Jurkat, Clone E6-1 (cell line): ENCODE measurements around the gene HIVEP3.
A peak's percentile ranks its signal among the peaks of the same experiment; 100 is the strongest.

ENCODE experiments used
- DNase-seq: peaks from one replicate; pipeline ENCODE4 v3.0.0-alpha.2; 2011; ENCODE audit warnings: low read depth, low spot score
- H3K4me3 ChIP-seq: 2 replicates; pipeline ENCODE4 v1.5.1; 2011; ENCODE audit warnings: mild to moderate bottlenecking, low read length, control low read depth, moderate library complexity

Gene HIVEP3

DNA sequence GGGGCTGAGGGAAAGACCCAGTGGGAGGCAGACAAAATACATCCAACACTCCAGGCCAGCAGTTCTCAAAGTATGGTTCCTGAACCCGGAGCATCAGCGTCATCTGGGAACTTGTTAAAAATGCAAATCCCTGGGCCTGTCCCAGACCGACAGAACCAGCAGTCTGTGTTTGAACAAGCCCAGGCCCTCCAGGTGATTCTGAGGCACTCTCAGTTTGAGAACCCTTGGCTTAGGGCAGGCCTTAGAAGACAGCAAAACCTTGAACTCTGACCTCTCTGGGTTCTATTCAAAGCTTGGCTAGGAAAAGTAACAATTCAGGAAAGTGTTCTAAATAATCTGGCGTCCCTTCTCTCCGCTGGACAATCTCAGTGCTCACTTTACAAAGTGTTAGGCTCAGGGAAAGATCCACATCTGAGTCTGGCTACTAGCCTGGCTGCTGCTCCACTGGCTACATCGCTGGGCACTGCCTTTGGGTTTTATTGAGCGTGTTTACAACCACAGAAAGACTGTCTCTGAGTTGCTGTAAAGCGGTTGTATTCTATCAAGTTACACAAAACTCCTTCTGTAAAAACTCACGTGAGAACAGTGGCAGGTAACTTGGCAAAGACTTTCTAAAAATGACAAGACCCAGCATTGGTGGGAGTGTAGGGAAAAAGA is 166.1 kb downstream of the HIVEP3 start:
- no peak overlapping the region for H3K4me3 ChIP-seq
- DNase-seq, result no peak

DNA sequence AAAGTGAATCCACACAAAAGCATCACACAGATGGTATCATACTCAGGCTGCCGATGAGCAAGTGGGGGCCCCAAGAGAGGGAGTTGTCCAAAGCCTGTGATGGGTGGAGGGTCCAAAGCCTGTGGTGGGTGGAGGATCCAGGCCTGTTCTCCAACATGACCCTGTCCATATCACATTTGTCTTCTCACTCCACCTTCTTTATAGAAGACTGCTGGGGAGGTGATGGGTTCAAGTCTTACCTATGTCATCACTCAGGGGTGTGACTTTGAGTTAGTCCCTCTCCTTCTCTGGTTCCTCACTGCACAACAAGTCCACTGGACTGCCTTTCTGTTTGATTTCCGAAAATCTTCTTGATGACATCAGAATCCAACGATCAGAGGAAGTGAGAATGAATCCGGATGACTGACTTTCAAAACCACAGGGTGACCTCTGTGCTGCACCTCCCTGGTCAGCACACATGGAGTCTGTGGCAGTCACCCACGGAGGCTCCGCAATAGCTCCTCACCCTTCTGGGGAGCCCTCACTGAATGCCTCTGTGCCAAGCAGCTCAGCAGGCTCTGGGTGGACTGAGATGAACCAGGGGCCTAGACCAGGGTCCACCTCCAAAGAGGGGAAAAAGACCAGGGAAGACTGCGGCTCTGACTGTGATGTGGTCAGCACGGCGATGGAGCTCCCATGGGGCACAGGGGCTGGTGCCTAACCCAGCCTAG is 166.8 kb downstream of the HIVEP3 start:
- no peak overlapping the region; the same call in 1 of the 2 replicates for H3K4me3 ChIP-seq
- no peak for DNase-seq

DNA sequence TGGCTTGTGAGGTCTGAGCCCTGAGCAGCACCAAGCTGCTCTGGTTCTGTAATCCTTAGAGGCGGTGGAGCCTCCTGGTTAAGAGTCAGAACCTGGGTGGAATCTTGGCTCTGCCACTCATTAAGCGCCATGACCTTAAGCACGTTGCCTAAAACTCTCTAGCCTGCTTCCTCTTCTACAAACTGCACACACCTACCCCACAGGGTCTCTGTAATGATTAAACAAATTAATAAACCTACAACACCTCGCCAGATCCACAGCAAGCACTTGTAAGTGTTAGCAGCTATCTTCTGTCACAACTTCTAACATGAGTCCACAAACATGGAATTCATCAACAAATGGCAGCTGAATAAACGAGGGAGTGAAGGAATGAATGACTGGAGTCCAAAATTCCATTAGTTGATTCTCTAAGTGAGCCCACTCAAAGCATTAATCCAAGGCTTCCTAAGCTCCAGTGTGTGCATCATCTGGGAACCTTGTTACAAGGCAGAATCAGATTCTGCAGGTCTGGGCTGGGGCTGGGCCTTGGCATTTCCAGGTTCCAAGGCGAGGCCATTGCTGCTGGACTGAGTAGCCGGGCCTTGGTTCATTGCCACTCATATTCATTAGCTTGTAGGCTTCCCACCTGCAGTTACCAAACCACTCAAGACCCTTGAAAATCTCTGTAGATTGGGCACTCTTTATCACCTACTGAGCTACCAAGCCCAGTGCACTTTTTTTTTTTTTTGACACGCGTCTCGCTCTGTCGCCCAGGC is 168.6 kb downstream of the HIVEP3 start:
- H3K4me3 ChIP-seq, result no peak overlapping the region
- DNase-seq, result no peak

DNA sequence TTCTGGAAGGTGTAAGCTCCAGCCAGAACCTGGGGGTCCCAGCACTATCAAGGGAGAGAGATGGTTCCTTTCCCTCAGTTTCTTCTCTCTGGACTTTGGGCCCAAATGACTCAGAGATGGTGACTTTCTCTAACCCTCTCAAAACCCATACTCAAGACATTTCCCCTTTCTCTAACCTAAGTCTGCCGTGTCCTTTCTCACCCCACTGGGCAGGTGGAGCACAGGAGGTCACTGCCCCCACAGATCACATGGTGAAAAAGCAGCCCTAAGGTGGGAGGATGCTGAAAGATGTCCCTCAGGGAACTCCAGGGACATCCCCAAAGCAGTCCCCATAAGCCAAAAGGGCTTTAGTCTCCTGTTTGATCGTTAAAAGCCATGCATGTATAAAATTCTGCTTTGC is 173.7 kb downstream of the HIVEP3 start:
- DNase-seq, result no peak
- H3K4me3 ChIP-seq, result no peak overlapping the region

DNA sequence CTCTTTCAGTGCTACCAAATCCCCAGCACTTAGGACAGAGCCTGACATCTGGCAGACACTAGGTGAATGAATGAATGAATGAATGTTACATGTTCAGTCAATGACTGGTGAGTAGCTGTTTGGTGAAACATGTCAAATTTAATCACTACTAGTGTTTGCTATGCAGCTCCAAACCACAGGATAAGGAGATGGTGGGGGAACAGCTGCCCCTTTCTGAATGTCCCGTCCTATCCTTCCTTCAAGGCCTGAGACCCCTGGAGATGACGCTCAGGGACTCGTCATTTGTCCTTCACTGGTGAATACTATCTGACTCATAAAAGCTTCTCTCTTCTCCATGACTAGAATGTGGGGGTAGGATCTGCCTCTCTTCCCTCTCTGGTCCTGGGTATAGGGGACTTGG is 175.4 kb downstream of the HIVEP3 start:
- no peak overlapping the region for H3K4me3 ChIP-seq
- no peak for DNase-seq

DNA sequence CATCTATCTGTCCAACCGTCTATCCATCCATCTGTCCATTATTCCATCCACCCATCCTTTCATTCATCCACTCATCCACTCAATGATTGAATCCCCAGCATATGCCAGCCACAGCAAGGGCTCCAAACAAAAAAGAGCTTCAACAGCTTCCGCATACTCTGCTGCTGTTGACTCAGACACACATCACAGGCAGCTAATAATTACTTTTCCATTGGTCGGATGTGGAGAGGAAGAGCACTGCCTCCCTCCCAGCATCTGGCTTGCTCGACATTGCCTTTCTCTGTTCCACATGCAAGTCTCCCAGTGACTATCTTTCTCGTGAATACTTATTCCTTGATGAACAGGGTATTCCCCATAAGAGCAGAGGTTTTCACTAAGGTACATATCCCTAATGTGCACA is 176.5 kb downstream of the HIVEP3 start:
- DNase-seq, result no peak
- no peak overlapping the region for H3K4me3 ChIP-seq

DNA sequence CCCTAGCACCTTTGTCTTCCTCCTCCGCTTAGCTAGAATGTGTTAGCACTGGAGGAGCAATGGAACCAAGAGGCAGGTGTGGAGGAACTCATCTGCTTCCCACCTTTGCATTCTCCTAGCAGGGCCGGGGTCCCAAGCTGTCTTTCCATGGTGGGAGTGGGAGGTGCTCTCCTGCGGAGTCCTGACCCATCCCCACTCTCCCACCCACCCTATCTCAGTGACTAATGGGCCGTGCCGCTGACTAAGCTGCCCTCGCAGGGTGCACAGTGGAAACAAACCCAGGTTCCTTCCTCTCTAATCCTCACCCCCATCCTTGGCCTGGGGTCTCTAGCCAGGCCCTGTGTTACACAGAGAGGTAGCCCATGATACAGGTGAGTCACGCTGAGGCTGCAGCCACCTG is 177.5 kb downstream of the HIVEP3 start:
- no peak overlapping the region for H3K4me3 ChIP-seq
- DNase-seq, result no peak

DNA sequence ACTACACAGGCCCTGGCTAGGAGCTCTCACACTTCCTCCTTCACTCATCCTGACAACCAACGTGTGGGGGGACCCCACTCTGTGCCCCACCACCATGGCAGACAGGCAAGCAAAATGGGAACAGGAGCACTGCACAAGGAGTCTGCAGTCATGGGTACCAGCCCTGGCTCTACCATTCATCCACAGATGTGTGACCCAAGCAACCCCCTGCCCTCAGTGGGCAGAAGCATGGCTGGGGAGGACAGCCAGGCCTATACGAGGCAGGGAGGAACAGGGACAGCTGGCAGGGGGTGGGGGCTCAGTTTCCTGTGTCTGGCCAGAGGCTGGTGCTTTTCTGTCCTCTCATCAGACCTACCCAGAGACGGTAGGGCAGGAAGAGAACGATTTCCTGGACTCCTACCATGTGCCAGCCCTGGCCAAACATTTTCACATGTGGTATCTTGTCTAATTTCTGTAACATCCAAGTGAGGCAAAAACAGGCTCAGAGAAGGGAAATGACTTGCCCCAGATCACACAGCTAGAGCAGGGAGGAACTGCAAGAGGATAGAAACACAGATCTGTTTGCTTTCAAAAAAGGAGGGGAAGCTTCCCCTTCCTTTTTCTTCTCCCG is 178.0 kb downstream of the HIVEP3 start:
- no peak overlapping the region for H3K4me3 ChIP-seq
- DNase-seq, result peak; percentile 39

DNA sequence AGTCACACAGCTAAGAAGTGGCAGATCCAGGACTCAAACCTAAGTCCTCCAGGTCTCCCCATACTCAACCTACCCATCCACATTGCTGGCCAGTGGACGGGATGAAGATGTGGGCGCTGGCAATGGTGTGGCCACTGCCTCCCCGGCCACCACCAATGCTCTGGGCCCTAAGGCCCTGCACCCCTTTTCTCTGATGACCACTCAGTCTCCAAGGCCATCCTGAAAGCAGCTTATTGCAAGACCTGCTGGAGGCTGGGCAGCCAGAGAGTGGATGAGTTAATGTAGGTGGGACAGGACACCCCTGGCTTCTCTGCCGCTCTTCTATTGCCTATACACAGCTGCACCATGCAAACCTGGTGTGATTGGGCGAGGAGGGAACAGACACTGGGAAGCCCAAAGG is 178.7 kb downstream of the HIVEP3 start:
- DNase-seq, result no peak
- H3K4me3 ChIP-seq, result no peak overlapping the region

DNA sequence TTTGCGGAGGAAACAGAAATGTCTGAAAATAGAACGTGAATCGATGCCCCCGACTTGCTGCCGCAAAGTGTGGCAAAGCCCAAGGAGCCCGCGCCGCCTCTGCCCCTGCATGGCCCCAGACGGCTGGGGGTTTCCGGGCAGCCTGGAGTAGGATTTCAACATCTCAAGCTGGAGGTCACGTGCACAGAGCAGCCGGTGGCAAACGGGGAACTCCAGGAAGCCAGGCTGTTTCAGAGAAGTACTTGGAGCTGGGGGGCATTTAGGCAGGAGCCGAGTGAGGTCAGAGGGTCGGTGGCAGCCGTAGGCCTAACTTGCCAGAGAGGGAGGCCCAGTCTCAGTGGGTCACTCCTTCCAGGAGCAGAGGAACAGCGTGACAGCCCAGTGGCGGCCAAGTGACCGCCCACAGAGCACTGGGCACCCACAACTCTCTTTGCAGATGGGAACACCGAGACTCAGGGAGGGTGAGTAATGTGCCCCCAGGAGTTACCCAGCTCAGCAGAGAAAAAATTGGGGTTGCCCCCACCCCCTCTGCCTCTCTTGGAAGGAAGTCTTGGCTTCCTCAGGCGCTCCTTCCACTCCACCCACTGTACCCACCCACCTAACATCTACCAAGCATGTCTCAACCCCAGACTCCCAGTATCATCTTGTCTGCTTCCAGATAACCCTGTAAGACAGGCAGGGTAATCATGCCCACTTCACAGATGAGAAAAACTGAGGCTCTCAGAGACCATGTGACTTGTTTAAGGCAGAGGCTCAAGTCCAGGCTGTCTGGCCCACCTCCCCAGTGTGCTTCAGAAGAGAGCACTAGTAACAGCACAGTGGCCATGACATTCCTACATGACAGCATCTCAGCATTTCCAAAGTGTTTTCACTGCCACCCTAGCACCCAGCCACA is 179.4 kb downstream of the HIVEP3 start:
- no peak overlapping the region for H3K4me3 ChIP-seq
- DNase-seq, result no peak

DNA sequence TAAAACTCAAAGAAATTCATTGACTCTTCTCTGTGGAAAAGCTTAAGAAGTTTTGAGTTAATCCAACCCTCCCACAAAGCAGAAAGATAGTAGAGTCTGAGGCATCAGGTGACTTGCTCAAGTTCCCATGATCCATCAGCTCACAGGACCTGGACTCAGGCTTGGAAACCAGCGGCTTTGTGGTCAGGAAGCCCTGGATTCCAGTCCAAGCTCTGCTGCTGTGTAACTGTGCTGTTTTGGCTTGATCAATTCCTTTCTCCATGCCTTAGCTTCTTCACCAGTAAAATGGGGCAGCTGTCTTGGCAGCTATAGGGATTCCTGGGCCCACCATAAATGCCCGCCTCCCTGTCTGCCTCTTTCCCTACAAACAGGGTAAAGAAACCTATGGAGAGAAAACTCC is 180.2 kb downstream of the HIVEP3 start:
- DNase-seq, result no peak
- no peak overlapping the region for H3K4me3 ChIP-seq

DNA sequence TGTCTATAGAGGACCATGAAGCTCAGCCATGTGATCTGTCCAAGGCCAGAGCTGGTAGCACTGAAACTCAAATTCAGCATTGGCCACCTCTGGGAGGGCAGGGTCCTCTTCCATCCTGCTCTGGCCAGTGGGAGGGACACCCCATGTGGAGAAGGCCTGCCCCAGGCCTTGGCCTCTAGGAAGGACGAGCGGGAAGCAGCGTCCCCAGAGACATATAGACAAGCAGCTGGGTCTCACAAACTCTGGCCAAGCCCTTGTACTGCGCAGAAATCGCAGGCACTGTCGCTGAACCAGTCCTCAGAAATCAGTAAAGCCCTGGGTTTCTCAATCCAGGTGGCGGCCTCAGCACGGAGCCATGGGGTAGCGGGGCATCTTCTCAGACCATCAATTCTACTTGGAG is 180.7 kb downstream of the HIVEP3 start:
- DNase-seq, result no peak
- no peak overlapping the region for H3K4me3 ChIP-seq

DNA sequence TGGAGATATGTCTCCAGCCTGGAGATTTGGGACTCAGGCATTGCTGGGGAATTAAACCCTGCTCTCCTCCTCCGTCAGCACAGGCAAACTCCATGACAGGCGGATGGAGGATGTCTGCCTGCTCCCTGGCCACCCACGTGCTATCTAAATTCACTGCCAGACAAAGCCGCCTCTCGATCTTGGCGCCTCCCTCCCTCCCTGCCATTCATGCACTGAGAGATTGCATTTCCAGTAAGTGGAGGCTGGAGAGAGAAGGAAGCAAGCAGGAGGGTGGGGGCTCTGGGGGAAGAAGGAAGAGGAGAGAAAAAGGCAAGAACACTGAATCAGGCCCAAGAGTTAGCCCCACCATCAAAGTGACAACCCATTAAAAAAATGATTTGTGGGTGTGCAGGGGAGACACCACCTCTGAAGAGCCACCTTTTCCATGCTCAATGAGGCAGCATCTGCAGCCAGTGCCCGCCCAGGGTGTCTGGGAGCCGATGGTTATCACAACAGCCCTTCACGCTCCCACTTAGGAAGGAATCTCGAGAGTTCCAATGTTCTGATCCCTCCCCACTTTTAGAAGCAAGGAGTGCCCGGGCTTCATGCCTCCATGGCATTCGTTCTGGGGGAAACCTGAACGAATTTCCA is 183.0 kb downstream of the HIVEP3 start:
- no peak overlapping the region for H3K4me3 ChIP-seq
- DNase-seq, result no peak

DNA sequence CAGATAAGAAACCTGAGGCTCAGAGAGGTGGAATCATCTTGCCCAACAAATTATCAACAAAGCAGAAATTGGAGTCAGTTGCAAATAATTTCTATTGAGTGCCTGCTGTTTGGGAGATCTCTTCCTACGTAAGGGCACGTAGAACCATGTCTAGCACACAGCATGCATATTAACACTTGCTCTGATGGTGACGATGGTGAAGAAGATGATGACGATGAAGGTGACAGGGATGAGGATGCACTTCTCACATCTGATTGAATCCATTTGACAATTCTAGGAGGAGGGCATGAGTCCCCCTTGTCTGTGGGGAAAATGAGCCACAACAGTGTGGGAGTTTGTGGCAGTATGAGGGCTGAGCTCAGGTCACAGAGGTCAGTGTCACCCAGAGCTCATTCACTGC is 183.6 kb downstream of the HIVEP3 start:
- DNase-seq, result no peak
- H3K4me3 ChIP-seq, result no peak overlapping the region

DNA sequence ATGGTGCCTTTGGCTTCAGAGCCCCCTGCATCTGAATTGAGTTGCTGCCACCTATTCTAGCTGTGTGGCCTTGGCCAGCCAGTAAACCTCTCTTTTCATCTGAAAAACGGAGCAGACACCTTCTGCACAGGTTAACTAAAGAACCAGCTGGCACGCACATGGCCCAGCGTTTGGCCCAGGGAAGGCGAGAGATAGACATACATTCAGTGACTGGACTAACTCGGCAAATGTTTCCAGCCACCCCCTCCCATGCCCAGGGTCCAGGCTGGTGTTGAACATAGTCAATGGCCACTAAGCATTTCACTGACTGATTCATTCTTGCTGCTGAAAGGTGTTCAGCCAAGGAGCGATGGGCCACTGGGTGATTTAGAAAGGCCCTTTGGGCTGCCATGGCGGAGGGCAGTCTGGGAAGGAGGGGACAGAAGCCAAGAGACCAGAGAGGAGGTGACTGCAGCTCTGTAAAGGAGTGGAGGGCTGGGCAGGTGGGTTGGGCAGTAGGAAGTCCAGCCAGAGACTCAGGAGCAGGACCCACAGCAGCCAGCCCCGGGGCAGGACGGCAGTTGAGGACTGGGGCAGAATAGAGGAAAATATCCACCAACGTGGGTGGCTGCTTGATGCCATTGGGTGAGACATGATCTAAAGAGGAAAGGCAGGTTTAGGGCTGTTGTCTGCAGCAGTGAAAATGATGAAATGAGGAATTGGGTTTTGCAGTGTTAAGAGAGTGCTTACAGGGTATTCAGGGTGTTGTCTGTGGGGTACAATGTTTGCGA is 184.3 kb downstream of the HIVEP3 start:
- no peak for DNase-seq
- H3K4me3 ChIP-seq, result no peak overlapping the region

DNA sequence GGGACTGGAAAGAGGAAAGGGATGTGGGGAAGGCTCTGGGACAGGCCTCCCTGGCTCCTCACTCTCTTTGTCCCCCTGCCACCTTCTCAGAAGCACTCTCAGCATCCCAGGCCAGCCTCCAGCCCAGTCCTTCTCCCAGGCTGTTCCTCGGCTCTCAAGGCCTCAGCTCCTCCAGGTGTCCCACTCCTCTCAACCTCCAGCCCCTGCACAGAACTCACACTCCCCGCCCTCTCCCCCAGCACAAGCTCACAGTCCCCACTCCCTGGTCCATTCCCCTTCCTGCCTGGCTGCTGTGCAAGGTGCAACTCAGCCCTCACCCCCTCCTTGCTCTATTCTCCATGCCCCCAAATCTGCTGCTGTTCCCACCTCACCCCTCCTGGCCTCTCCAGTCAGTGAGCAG is 185.0 kb downstream of the HIVEP3 start:
- no peak overlapping the region for H3K4me3 ChIP-seq
- DNase-seq, result no peak

DNA sequence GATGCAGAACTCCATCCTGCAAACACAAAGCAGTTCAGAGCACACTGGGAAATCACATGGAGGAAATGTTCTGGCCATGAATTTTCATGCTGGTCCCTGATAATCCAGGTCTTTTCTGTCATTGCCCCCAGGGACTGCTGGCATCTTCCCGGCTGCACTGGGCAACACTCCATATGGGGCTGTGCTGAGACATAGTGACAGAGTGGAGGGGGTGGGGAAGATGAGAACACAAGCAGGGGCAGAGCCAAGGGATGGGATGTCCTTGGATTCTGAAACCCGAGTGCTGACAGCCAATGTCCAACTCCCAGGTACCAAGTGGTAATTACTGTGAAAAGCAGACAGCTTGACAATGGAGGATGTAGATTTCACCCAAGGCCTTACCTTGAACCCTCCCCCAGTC is 185.7 kb downstream of the HIVEP3 start:
- no peak overlapping the region for H3K4me3 ChIP-seq
- no peak for DNase-seq

DNA sequence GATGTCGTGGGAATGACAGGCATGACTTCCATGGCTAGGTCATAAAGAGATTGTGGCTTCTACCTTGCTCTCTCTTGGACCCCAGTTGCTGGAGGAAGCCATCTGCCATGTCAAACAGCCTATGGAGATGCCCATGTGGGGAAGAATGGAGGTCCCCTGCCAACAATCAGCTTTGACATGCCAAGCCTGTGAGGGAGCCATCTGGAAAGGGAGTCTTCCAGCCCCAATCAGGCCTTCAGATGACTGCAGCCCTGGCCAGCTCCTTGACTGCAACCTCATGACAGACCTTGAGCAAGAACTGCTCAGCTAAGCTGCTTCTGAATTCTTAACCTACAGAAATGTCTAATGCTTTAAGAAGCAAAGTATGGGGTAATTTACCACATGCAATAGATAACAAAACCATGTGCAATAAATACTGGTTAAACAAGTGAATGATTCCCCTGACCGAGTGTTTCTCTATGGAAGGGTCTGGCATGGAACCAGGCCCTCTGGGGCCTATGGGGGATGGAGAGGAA is 187.1 kb downstream of the HIVEP3 start:
- no peak overlapping the region for H3K4me3 ChIP-seq
- DNase-seq, result no peak
